Measurements from ENCODE around the gene SLC27A3.
"Not testable (repeated sequence)": the region's sequence is repeated elsewhere in the genome, so short reads cannot be mapped to it uniquely, and the experiment has no call there.

GRCh38 chr1:153782648-153783047, 7.4 kb downstream of the SLC27A3 start:
- TF ChIP-seq EZH2 (IDR thresholded peaks at IDR 0.05; ENCODE audit: low read depth); CTCF (conservative IDR thresholded peaks at IDR 0.05): not testable (repeated sequence)
